Activated T-cell treated with anti-CD3 and anti-CD28 coated beads for 1 hour (primary cell): ENCODE results near the gene TEKT4.
"Not testable (repeated sequence)": the region's sequence is repeated elsewhere in the genome, so short reads cannot be mapped to it uniquely, and the experiment has no call there.

Experiments used
- DNase-seq: peaks from one replicate; pipeline ENCODE4 v3.0.0-alpha.2; 2020; ENCODE audit warnings: low read depth

Gene TEKT4

DNA sequence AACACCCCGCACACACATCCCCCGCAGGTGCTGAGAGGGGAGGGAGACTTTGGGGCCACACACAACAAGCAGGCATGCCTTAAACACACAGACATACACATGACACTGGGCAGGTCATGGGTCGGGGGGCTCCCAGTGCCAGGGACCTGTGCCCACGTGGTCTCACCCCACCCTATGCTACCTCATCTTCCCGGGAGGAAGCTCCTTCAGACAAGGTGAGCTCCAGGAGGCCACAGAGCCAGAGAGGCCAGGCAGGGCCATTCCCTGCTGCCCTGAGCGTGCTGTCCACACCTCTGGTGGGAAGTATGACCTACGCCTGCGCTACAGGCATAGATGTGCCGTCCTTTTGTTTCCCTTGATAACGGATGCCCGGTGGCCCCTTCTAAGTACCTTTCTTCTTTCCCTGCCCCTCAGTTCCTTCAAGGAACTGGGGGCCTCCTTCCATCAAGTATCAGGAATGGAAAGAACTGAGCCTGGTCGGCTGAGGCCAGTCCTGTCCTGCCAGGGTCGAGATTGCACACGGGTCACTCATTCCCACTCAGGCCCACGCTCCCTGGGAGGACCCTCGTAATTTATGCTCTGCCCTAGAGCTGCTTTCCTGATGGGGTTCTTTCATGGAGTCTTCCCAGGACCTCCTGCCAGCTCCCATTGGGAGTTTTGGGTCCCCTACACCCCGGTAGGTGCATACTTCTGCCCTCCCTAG lies 4.7 kb downstream of the TEKT4 start:
- DNase-seq: no peak

DNA sequence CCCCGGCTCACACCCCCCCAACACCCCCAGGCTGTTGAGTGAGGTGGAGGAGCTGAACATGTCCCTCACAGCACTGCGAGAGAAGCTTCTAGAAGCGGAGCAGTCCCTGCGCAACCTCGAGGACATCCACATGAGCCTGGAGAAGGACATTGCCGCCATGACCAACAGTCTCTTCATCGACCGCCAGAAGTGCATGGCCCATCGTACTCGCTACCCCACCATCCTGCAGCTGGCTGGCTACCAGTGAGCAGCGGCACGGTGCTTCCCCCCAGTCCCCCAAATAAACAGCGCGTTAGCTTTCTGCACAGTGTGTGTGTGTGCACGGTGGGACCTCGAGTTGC lies 5.3 kb downstream of the TEKT4 start:
- DNase-seq: no peak

DNA sequence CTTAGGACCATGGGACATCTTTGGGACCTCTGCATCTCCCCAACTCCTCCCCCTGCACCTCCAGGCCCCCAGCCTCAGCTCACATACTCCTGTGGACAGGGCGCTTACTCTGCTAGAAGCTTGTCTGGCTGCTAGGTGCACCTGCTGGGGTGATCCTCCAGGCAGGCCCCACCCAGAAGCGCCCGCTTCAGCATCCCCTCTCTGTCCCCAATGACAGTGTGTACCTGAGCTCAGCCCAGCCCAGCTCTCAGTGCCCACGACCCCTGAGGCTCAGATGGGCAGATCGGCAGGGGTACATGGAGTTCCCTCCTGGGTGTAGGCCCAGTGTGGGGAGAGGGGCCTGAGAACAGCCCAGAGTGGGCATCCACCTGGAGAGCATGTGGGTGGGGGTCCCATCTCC lies 5.9 kb downstream of the TEKT4 start:
- no peak for DNase-seq

DNA sequence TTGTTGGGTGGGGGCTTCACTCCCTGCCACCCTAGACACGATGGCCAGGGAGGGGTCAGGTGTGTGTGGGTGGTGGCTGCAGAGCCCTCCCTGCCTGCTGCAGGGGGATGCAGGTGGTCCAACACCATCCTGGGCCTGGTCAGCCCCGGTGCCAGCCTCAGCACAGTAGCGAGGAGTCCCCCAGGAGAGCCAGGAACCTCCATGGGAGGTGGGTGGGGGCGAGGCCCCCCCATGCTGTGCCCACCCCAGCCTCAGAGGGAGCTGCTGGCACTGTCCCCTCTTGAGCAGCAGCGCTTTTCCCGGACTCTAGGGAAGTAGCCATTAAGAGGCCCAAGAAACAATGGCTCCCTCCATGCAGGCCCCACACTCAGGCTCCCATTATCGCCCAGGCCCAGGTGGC lies 7.3 kb downstream of the TEKT4 start:
- not testable (repeated sequence) for DNase-seq

DNA sequence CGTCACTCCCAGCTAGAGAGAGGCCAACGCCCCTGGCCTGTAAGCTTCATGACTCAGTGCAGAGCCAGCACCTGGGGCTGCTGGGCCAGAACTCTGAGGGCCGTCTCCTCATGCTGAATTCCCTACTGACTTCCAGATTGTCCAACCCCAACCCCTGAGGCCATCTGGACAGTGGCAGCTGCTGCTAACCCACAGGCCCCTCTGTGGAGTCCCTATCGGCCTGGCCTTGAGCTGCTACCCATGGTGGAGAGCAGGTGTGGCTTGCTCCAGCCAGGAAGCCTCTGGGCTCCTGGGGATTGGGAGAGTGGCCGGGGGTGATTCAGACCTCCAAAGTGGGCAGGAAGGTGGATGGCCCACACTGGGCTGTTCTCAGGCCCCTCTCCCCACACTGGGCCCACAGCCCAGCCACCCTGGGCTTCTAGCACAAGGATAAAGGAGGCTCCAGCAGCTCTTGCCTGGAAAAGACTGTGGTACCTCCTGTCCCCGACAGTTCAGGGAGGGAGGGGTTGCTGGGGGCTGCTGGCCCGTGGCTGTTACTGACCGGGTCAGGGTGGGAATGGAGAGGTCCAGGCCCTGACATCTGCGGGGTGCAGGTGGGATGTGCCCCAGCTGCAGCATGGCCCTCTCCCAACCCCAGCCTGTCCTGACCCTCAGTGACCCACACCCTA lies 8.2 kb downstream of the TEKT4 start:
- DNase-seq: no peak

DNA sequence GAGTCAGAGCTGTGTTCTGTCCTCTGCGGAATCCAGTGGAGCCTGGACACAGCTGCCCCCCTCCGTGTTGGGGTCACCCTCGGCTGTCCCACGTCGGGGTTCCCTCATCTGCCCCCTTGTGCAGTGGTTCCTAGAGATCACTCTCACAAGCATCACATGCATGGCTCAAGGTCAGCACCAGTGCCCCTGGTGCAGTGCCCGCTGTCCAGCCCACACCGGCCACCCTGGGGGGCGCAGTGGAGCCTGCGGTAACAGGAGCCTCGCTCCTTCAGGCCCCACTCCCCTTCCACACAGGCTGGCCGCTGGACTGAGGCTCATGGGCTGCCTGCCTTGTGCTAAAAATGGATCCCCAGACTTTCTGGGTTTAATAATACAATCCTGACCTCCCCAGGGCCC lies 8.8 kb downstream of the TEKT4 start:
- DNase-seq: no peak

DNA sequence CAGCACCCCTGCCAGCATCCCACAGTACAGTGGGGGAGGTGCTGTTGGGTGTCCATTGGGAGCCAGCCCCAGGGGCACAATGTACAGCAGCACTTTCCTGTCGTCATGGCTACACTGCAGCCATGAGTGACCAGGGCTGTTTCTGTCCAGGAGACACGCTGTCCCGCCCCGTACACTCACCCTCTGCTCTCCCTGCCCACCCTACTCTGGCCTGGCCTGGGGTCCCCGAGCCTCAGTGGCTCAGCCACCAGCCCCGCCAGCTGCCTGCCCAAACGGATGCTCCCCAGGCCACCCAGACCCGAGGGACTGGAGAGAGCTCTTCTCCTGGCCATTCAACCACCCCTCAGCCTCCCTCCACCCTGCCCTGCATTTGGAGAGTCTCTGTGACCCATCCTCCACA lies 9.3 kb downstream of the TEKT4 start:
- no peak for DNase-seq

DNA sequence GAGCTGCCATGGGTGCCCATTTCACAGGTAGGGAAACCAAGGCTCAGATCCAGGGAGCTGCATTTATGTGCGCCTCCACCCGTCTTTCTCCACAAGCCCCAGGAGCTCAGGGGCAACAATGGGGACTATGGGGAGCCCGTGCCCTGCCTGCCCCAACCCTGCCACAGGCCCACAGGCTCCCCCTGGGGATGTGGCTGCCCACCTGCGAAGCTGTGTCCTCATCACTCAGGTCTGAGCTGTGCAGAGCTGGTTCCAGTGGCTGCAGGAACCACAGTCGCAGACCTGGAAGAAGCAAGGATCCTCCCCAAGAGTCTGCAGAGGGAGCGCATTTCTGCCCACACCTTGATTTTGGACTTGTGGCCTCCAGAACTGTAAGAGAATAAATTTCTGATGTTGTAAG lies 9.8 kb downstream of the TEKT4 start:
- no peak for DNase-seq

DNA sequence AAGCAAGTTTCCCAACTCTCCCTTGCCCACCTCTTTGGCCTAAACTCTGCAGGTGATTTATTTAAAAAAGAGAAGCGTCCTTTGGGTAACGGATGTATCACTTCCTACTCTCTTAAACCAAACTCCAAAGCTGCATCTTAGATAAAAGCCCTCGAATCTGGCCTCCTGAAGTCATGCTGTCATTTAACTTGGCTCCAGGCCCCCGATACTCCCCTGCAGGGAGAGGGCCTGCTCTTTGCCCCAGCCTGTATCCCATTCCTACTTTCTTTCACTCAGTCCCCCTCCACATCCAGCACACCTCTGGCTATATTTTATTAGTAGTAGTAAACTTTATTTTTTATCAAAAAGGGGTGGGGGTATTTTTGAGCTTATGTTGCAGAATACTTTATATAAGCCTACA lies 19.0 kb downstream of the TEKT4 start:
- DNase-seq: no peak

DNA sequence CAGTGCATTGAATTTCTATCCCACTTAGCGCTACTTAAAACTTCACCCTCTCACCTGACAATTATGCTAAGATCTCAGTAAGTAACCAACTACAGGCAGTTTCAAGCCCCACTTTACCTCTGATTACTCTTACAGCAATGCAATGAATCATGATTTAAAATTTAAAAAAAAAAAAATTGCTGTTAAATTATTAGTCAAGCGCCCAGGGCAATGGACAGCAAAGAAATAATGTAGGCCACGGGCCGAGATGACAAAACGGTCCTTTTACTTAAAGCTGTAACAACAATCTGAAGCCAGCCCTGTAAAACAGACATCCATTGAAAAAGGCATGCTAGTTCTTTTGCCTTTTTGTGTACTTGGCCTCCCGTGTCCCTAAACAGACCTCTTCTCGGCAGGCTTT lies 24.0 kb downstream of the TEKT4 start:
- not testable (repeated sequence) for DNase-seq

DNA sequence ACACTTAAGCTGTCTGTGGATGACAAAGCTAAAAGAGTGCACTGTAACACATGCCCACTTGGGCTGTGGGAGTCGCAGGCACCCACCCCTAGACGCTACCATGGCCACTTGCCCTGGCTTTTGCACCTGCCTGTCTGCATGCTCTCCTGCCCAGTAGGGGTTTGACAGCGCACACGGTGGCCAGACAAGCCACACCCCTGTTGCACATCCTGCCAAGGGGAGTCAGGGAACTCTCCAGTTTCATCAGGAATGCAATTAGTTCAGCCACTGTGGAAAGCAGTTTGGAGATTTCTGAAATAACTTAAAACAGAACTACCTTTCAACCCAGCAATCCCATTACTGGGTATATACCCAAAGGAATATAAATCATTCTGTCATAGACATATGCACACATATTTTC lies 35.7 kb downstream of the TEKT4 start:
- DNase-seq: not testable (repeated sequence)

DNA sequence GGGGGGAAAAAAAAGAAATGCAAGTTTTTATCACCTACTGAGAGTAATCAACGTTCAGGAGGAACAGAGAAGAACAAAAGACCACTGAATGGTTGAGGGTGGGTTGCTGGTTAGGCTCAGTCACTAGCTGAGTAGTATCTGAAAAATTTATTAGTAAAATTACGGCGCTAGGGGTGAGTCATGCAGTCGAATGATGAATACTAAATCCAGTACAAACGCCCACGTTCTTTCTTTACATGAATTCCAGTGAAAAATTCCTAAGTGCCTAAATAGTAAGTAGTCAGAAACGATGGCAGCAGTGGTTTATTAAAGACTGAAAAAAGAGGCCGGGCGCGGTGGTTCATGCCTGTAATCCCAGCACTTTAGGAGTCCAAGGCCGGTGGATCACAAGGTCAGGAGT lies 52.0 kb downstream of the TEKT4 start:
- DNase-seq: no peak

DNA sequence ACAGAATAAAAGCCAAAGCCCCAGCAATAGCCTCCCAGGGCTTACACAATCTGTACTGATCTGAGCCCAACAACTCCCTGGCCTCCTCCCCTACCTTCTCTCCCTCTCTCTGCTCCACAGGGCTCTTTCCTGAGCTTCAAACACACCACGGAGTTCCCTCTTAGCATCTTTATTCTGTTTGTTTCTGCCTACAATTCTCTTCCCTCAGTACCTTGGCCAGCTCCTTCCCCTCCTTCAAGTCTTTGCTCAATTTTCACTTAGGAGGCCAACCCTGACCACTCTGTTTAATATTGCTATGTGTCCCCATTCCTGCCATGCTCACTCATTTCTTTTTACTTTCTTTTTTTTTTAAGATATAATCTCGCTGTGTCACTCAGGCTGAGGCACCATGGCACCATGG lies 53.8 kb downstream of the TEKT4 start:
- DNase-seq: not testable (repeated sequence)
